ENCODE results near the gene TSPAN31. TPM values are rescaled to one million over a fixed set of nuclear protein-coding genes. Genes with fewer than 3 reads are reported as not detected.

Gene TSPAN31
- 41.1 TPM for total RNA-seq
- long read RNA-seq, transcript TSPAN31-201 (6 exons, 1,849 nt), result major isoform, 85 of 140 reads
- long read RNA-seq, partial matches to known transcripts, result 43 of 140 reads
- long read RNA-seq, other reads (novel, unspliced or antisense), result 12 of 140 reads

DNA sequence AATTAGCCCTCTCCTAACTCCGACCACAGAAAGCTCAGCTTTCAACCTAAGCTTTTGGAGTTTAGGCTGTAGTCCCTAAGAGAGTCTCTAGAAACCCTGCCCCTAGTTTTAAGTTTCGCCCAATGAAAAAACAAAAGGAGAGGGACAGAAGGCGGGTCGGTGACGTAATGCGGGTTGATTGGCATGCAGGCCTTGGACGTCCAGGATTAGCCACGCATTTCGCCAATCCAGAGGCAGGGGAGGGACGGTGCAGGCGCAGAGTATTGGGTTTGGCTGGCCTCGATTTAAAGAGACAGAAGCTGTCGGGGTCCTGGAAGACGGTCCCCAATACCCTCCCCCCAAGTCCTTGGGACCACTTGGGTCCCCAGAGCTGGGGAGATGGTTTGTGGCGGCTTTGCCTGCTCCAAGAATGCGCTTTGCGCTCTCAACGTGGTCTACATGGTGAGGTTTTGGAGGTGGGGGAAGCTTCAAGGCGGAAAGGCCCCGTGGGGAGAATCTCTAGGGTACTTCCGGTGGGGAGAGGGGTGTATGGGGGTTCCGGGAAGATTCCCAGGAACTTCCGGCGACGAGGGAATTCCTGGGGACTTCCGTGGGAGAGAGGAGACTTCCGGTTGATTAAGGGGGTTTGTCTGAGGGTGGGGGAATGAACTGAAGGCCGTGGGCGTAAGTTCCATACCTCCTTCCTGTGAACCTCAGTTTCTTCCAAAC lies at the start of gene TSPAN31:
TSS of gene TSPAN31 (plus strand) at position 263 of the 708 bp plus-strand sequence. CDS start at position 379, 116 bp downstream.
- H3K4me3 ChIP-seq, result peak within 1 kb of the TSS; percentile 75
- H3K9me3 ChIP-seq, result no peaks in the 10 kb centered on the region
- peaks cover 5% of the 10 kb centered on the region for H3K27me3 ChIP-seq (ENCODE audit: low read depth)
- H3K27ac ChIP-seq, result peak within 1 kb of the TSS; percentile 95
- ATAC-seq (peak; percentile 96 to 97), DNase-seq (peak; percentile 98)
- TF ChIP-seq CTCF (IDR thresholded peaks at IDR 0.05), result no peak
- peaks cover 19% of the 10 kb centered on the region for H3K4me1 ChIP-seq
- intact Hi-C loops (cut with DNase I), result no loop called here
- H3K36me3 ChIP-seq, result peaks cover 37% of the 10 kb centered on the region

DNA sequence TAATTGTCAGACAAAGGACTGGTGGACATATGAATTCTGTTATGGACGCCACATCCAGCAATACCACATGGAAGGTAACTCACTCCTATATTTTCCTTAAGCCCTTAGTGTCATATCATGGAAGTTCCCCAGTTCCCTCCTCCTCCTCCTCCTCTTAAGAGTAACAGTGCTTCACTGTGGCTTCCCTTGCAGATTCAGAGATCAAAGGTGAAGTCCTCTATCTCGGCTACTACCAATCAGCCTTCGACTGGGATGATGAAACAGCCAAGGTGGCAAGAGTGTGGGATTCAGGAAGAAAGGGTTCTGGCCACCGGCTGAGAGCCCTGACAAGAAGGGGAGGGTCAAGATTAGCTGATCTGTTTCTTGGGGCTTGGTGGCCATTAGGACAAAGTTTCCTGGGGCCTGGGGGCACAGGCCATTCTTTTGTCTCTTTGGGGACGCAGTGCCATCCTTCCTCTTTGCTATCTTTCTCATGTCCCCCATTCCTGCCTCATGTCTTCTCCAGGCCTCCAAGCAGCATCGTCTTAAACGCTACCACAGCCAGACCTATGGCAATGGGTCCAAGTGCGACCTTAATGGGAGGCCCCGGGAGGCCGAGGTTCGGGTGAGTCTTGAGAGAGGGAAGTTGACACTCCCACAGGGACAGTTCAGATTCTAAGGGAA lies 48.9 kb upstream of the TSPAN31 start:
- Histone ChIP-seq H3K36me3 (peaks cover 35% of the 10 kb centered on the region), H3K4me3 (no peak overlapping the region), H3K27ac (no peak overlapping the region), H3K27me3 (ENCODE audit: low read depth) (no peaks in the 10 kb centered on the region), H3K4me1 (peaks cover 16% of the 10 kb centered on the region), H3K9me3 (no peaks in the 10 kb centered on the region)
- intact Hi-C loops (cut with DNase I), result no loop called here
- ATAC-seq, result no peak
- DNase-seq, result no peak
- TF ChIP-seq CTCF (IDR thresholded peaks at IDR 0.05), result no peak

GRCh38 chr12:57697076-57697475 lies 47.8 kb upstream of the TSPAN31 start:
- no peak for TF ChIP-seq CTCF (IDR thresholded peaks at IDR 0.05)
- no peak overlapping the region for H3K27ac ChIP-seq
- peaks cover 40% of the 10 kb centered on the region for H3K36me3 ChIP-seq
- DNase-seq (no peak), ATAC-seq (no peak)
- H3K9me3 ChIP-seq, result no peaks in the 10 kb centered on the region
- intact Hi-C loops (cut with DNase I), result no loop called here
- H3K27me3 ChIP-seq (ENCODE audit: low read depth), result no peaks in the 10 kb centered on the region
- H3K4me3 ChIP-seq, result no peak overlapping the region
- H3K4me1 ChIP-seq, result peaks cover 16% of the 10 kb centered on the region

DNA sequence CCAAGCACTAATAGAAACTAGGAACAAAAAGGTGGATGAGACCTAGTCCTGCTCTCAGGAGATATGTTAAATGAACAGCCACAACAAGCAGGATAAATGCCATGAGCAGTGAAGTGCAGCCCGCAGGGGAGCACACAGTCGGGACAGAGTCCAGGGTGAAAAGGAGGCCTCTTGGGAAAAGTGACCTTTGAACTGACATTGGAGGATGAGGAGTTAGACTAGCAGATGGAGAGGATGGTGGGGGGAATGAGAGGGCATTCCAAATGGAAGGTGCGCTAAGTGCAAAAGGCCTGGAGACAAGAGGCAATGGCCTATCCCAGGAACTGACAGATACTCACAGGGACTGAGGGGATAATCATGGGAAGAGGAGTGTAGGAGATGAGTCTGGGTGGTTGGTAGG lies 46.4 kb upstream of the TSPAN31 start:
- ATAC-seq, result no peak
- no peak for TF ChIP-seq CTCF (IDR thresholded peaks at IDR 0.05)
- no peak for DNase-seq
- H3K36me3 ChIP-seq, result peaks cover 54% of the 10 kb centered on the region
- no peak overlapping the region for H3K4me3 ChIP-seq
- H3K9me3 ChIP-seq, result peaks cover under 1% of the 10 kb centered on the region
- intact Hi-C loops (cut with DNase I), result no loop called here
- no peaks in the 10 kb centered on the region for H3K27me3 ChIP-seq (ENCODE audit: low read depth)
- H3K4me1 ChIP-seq, result peaks cover 12% of the 10 kb centered on the region
- no peak overlapping the region for H3K27ac ChIP-seq

- TF ChIP-seq CTCF (IDR thresholded peaks at IDR 0.05), result no peak
- intact Hi-C loops (cut with DNase I), result no loop called here
- ATAC-seq (no peak), DNase-seq (no peak)
- peaks cover 8% of the 10 kb centered on the region for H3K9me3 ChIP-seq
- H3K4me3 ChIP-seq, result no peak overlapping the region
- no peaks in the 10 kb centered on the region for H3K27me3 ChIP-seq (ENCODE audit: low read depth)
- H3K27ac ChIP-seq, result no peak overlapping the region
- peaks cover 66% of the 10 kb centered on the region for H3K36me3 ChIP-seq
- H3K4me1 ChIP-seq, result peaks cover 2% of the 10 kb centered on the region
Observed at GRCh38 chr12:57700317-57700716, 44.5 kb upstream of the TSPAN31 start.

All from lower lobe of right lung (tissue), 2 donors.